Measurements from ENCODE around the gene SNX13. TPM values are rescaled to one million over a fixed set of nuclear protein-coding genes. Genes with fewer than 3 reads are reported as not detected.

SNX13 gene
- total and polyA plus RNA-seq, 7 donors = 8.0 to 59.2 (median 37.5) TPM

DNA sequence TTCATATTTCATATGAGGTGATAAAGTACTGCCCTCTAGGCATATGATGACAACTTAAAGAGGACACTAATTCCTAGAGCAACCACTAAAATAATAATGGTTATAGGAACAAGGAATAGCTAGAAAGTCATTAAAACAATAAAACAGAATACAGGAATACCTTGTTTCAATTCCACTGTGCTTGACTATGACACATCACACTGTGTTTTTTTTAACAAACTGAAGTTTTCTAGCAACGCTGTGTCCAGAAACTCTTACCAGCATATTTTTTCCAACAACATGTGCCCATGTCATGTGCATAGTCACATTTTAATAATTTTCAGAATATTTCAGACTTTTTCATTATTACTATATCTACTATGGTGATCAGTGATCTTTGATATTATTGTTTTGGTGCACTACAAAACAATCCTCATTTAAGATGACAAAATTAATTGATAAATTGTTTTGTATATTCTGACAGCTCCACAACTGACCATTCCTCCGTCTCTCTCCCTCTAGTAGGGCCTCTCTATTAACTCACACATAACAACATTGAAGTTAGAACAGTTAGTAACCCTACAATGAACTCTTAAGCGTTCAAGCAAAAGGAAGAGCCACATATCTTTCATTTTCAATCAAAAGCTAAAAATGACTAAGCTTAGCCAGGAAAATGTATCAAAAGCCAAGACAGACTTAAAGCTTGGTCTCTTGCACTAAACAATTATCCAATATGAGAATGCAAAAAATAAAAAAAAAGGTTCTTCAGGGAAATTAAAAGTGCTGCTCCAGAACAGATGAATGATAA is 85.8 kb downstream of the SNX13 start:
- no peaks in the 10 kb centered on the region for H3K4me1 ChIP-seq
- H3K9me3 ChIP-seq = peaks cover 17% of the 10 kb centered on the region
- peaks cover 0 to 15% of the 10 kb centered on the region in 2 donors for H3K36me3 ChIP-seq (ENCODE audit: insufficient read depth in 1 of 2, low read depth in 1 of 2)
- H3K4me3 ChIP-seq = no peak overlapping the region
- TF ChIP-seq, protein P1, sequence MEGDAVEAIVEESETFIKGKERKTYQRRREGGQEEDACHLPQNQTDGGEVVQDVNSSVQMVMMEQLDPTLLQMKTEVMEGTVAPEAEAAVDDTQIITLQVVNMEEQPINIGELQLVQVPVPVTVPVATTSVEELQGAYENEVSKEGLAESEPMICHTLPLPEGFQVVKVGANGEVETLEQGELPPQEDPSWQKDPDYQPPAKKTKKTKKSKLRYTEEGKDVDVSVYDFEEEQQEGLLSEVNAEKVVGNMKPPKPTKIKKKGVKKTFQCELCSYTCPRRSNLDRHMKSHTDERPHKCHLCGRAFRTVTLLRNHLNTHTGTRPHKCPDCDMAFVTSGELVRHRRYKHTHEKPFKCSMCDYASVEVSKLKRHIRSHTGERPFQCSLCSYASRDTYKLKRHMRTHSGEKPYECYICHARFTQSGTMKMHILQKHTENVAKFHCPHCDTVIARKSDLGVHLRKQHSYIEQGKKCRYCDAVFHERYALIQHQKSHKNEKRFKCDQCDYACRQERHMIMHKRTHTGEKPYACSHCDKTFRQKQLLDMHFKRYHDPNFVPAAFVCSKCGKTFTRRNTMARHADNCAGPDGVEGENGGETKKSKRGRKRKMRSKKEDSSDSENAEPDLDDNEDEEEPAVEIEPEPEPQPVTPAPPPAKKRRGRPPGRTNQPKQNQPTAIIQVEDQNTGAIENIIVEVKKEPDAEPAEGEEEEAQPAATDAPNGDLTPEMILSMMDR (IDR thresholded peaks at IDR 0.05) = no peak
- no peaks in the 10 kb centered on the region for H3K27me3 ChIP-seq (ENCODE audit: insufficient read depth in 3 of 3, low read length in 2 of 3)
- ATAC-seq (no peak), DNase-seq (no peak)
- WGBS, 3 donors = 92 to 95% (median 93%) methylated on average over 3 of the region's 3 CpGs
- intact Hi-C loops (cut with DNase I) = no loop called here
- no peak overlapping the region for H3K27ac ChIP-seq

DNA sequence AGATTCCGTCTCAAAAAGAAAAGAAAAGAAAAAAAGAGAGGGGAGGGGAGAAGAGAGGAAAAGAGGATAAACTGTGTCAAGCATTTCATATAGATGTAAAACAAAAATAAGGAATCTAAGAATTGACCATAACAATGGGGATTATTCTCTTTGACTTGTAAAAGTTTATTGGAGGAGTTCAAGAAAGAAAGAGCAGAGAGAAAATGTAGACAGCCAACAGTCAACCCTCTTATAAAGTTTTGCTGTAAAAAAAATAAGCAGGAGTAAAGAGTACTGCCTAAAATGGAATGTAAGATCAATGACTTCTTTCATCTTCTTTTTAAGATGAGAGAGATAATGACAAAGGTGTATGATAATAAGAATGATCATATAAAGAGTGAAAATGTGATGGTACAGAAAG is 87.9 kb downstream of the SNX13 start:
- H3K4me3 ChIP-seq = no peak overlapping the region
- intact Hi-C loops (cut with DNase I) = no loop called here
- no peaks in the 10 kb centered on the region for H3K27me3 ChIP-seq (ENCODE audit: insufficient read depth in 3 of 3, low read length in 2 of 3)
- H3K4me1 ChIP-seq = no peaks in the 10 kb centered on the region
- H3K27ac ChIP-seq = no peak overlapping the region
- WGBS, 3 donors = 95 to 100% (median 98%) methylated on average over 1 of the region's 1 CpG
- H3K9me3 ChIP-seq = peaks cover 14% of the 10 kb centered on the region
- DNase-seq = no peak
- TF ChIP-seq, protein P1 (IDR thresholded peaks at IDR 0.05) = no peak
- no peak for ATAC-seq
- H3K36me3 ChIP-seq (ENCODE audit: insufficient read depth in 1 of 2, low read depth in 1 of 2) = peaks cover 0 to 21% of the 10 kb centered on the region in 2 donors

DNA sequence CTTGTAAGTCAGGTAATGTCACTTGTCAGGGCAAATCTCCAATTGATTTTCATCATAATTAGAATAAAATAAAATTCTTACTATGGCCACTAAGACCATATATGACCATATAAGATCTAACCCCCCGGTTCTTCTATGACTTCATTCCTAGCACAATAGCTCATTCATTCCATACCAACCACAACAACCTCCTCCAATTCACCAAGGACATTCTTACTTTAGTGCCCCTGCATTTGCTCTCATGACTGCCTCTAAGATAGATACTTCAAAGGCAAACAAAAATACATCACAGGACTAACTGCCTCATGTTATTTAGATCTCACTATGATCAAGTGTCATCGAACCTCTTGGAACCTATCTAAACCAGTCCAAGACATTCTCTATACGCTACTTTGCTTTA is 90.8 kb downstream of the SNX13 start:
- peaks cover 0 to 19% of the 10 kb centered on the region in 2 donors for H3K36me3 ChIP-seq (ENCODE audit: insufficient read depth in 1 of 2, low read depth in 1 of 2)
- no peaks in the 10 kb centered on the region for H3K27me3 ChIP-seq (ENCODE audit: insufficient read depth in 3 of 3, low read length in 2 of 3)
- no peak for ATAC-seq
- H3K27ac ChIP-seq = no peak overlapping the region
- WGBS, 3 donors = 89 to 95% (median 91%) methylated on average over 3 of the region's 3 CpGs
- no peak for DNase-seq
- H3K4me3 ChIP-seq = no peak overlapping the region
- TF ChIP-seq, protein P1 (IDR thresholded peaks at IDR 0.05) = no peak
- H3K4me1 ChIP-seq = no peaks in the 10 kb centered on the region
- no peaks in the 10 kb centered on the region for H3K9me3 ChIP-seq
- intact Hi-C loops (cut with DNase I) = no loop called here

DNA sequence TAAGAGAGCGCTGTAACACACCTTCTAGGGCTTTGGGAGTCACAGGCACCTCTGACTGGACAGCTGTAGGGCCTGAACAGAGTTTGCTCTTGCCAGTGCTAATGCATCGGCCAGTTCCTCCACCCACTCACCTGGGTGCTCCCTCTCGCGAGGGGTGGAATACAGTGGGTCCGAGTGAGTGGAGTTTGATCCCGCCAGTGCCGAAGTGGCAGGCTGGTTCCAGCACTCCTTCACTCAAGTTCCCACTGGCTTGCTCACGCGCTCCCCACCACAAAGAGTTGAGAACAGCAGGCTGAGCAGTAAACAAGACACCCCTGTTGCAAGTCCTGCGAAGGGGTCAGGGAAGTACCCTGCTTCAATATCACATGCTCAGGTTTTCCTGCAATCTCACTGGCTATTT is 91.8 kb downstream of the SNX13 start:
- 96 to 99% (median 97%) methylated on average over 10 of the region's 10 CpGs for WGBS, 3 donors
- Histone ChIP-seq H3K9me3 (no peaks in the 10 kb centered on the region), H3K36me3 (ENCODE audit: insufficient read depth in 1 of 2, low read depth in 1 of 2) (peaks cover 0 to 19% of the 10 kb centered on the region in 2 donors), H3K27ac (no peak overlapping the region), H3K4me1 (no peaks in the 10 kb centered on the region), H3K4me3 (no peak overlapping the region), H3K27me3 (ENCODE audit: insufficient read depth in 3 of 3, low read length in 2 of 3) (no peaks in the 10 kb centered on the region)
- DNase-seq (no peak), ATAC-seq (no peak)
- TF ChIP-seq, protein P1 (IDR thresholded peaks at IDR 0.05) = no peak
- intact Hi-C loops (cut with DNase I) = no loop called here

DNA sequence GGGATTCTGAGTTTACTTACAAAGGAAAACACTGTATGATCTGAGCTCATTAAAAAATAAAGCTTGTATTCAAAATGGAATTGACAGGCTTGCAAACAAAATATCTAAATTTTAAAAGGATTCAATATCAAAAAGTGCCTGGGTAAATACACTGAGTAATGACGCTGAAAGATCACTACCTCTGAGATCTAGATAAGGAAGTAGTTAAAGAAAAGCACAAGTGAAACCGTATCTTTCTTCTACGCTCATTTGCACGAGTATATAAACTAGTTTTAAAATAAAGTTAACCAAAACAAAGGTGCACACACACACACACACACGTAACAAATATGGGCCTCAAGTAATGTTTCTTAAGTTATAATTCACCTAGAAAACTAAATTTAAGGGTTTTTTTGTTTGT is 93.4 kb downstream of the SNX13 start:
- no peak for DNase-seq
- Histone ChIP-seq H3K36me3 (ENCODE audit: insufficient read depth in 1 of 2, low read depth in 1 of 2) (peaks cover 0 to 15% of the 10 kb centered on the region in 2 donors), H3K27ac (no peak overlapping the region), H3K4me3 (no peak overlapping the region), H3K9me3 (no peaks in the 10 kb centered on the region), H3K4me1 (no peaks in the 10 kb centered on the region), H3K27me3 (ENCODE audit: insufficient read depth in 3 of 3, low read length in 2 of 3) (no peaks in the 10 kb centered on the region)
- intact Hi-C loops (cut with DNase I) = no loop called here
- WGBS, 3 donors = 88 to 89% (median 89%) methylated on average over 5 of the region's 5 CpGs
- TF ChIP-seq, protein P1 (IDR thresholded peaks at IDR 0.05) = no peak
- ATAC-seq = no peak
